Measurements from ENCODE around the gene CTTN. TPM values are rescaled to one million over a fixed set of nuclear protein-coding genes. Genes with fewer than 3 reads are reported as not detected.

CTTN gene
- total RNA-seq, 1 experiment from 2014 or later, result 224 TPM

GRCh38 chr11:70420008-70420464 is 21.7 kb downstream of the CTTN start:
- Histone ChIP-seq H3K27me3 (ENCODE audit: insufficient read depth, low read length) (no peaks in the 10 kb centered on the region), H2BK15ac (ENCODE audit: low read depth, low read length) (no peak overlapping the region), H4K91ac (ENCODE audit: insufficient read length, low read depth, low read length) (no peak overlapping the region), H3K23ac (ENCODE audit: insufficient read length, low read depth, low read length) (no peak overlapping the region), H2BK5ac (ENCODE audit: insufficient read length, low read length) (no peak overlapping the region), H3K4ac (ENCODE audit: low read depth, low read length) (no peak overlapping the region), H2BK12ac (ENCODE audit: insufficient read length, low read depth, low read length) (no peak overlapping the region), H3K4me2 (ENCODE audit: insufficient read depth, insufficient read length, low read length) (no peak overlapping the region), H3K79me2 (ENCODE audit: insufficient read depth, low read length) (no peaks in the 10 kb centered on the region), H2AK5ac (ENCODE audit: insufficient read length, low read length) (no peak overlapping the region), H3K14ac (ENCODE audit: insufficient read depth, low read length) (no peak overlapping the region), H2BK120ac (ENCODE audit: low read depth, low read length, poor library complexity, severe bottlenecking) (no peak overlapping the region), H3K23me2 (ENCODE audit: insufficient read length, low read depth, low read length, poor library complexity, severe bottlenecking) (no peaks in the 10 kb centered on the region), H4K20me1 (ENCODE audit: control insufficient read depth, insufficient read depth, insufficient read length) (no peaks in the 10 kb centered on the region), H4K8ac (replicated peaks; ENCODE audit: insufficient read length, low read depth, low read length) (no peak overlapping the region), H2BK20ac (ENCODE audit: low read depth, low read length, poor library complexity, severe bottlenecking) (no peak overlapping the region), H3K4me1 (ENCODE audit: insufficient read depth, low read length) (no peaks in the 10 kb centered on the region), H3K27ac (ENCODE audit: insufficient read length, low read depth, low read length) (no peak overlapping the region), H4K5ac (ENCODE audit: insufficient read length, low read depth, low read length) (no peak overlapping the region), H2AFZ (ENCODE audit: low read length) (no peak overlapping the region), H3K9me3 (ENCODE audit: control insufficient read depth, low read depth, low read length) (no peaks in the 10 kb centered on the region), H3K79me1 (ENCODE audit: insufficient read depth, low read depth, low read length, poor library complexity, severe bottlenecking) (no peaks in the 10 kb centered on the region), H3K9ac (ENCODE audit: extremely low read depth, insufficient read length, low read length) (no peak overlapping the region), H3K18ac (ENCODE audit: insufficient read length, low read depth, low read length) (no peak overlapping the region), H3T11ph (ENCODE audit: low read length) (no peak overlapping the region), H3K56ac (ENCODE audit: insufficient read length, low read depth, low read length) (no peak overlapping the region)
- Mint-ChIP-seq H3K27me3 (ENCODE audit: low read depth) (no peaks in the 10 kb centered on the region), H3K4me3 (no peak overlapping the region), H3K36me3 (ENCODE audit: insufficient read depth in 1 of 3, low read depth in 3 of 3) (peaks cover 64 to 92% (median 92%) of the 10 kb centered on the region in 3 experiments; a peak in 6 of 7 replicates), H3K4me1 (peaks cover 15 to 19% of the 10 kb centered on the region in 2 experiments), H3K27ac (peak overlapping the region in 2 of 3 experiments; percentile 66 to 74; a peak in 2 of 7 replicates), H3K9me3 (no peaks in the 10 kb centered on the region)
- no peak for DNase-seq
- TF ChIP-seq CTCF (conservative IDR thresholded peaks at IDR 0.05), result no peak
- WGBS (ENCODE audit: extremely low coverage, insufficient read length, low lambda C conversion rate), result no CpG with 5 or more reads among the region's 14 CpGs

All from H9 (cell line).